Measurements from ENCODE around the gene SREK1.

The SREK1 gene

GRCh38 chr5:66151491-66151890 is 7.4 kb downstream of the SREK1 start:
- CTCF ChIA-PET, result no interaction called here
- TF ChIP-seq SUZ12 (IDR thresholded peaks at IDR 0.05) (no peak), TARDBP (IDR thresholded peaks at IDR 0.05) (no peak), SP1 (IDR thresholded peaks at IDR 0.05) (no peak), LEF1 (IDR thresholded peaks at IDR 0.05; ENCODE audit: borderline replicate concordance) (no peak), L3MBTL2 (conservative IDR thresholded peaks at IDR 0.05) (no peak), FOXM1 (IDR thresholded peaks at IDR 0.05; ENCODE audit: borderline replicate concordance) (no peak), BHLHE40 (IDR thresholded peaks at IDR 0.05; ENCODE audit: borderline replicate concordance) (no peak), ZNF384 (IDR thresholded peaks at IDR 0.05) (no peak), ARNT (IDR thresholded peaks at IDR 0.05) (no peak), ELF4 (IDR thresholded peaks at IDR 0.05) (no peak)
- no peak for DNase-seq (ENCODE audit: extremely low spot score)
- POLR2A ChIA-PET, result no interaction called here

- DNase-seq (ENCODE audit: extremely low spot score), result no peak
- CTCF ChIA-PET, result no interaction called here
- no peak for TF ChIP-seq FOXM1 (IDR thresholded peaks at IDR 0.05; ENCODE audit: borderline replicate concordance)
- TF ChIP-seq PKNOX1 (IDR thresholded peaks at IDR 0.05), result no peak
- TF ChIP-seq NFRKB (IDR thresholded peaks at IDR 0.05), result no peak
- TF ChIP-seq SUZ12 (IDR thresholded peaks at IDR 0.05), result no peak
- no peak for TF ChIP-seq ARNT (IDR thresholded peaks at IDR 0.05)
- no peak for TF ChIP-seq BHLHE40 (IDR thresholded peaks at IDR 0.05; ENCODE audit: borderline replicate concordance)
- TF ChIP-seq ZNF384 (IDR thresholded peaks at IDR 0.05), result no peak
- no peak for TF ChIP-seq SP1 (IDR thresholded peaks at IDR 0.05)
- TF ChIP-seq L3MBTL2 (conservative IDR thresholded peaks at IDR 0.05), result no peak
- no peak for TF ChIP-seq FOXK2 (IDR thresholded peaks at IDR 0.05)
- no peak for TF ChIP-seq HDGF (IDR thresholded peaks at IDR 0.05; ENCODE audit: borderline replicate concordance)
- TF ChIP-seq LEF1 (IDR thresholded peaks at IDR 0.05; ENCODE audit: borderline replicate concordance), result no peak
- POLR2A ChIA-PET, result interaction anchor here (1.4 kb wide), 1 partner anchor 8 kb away, joined by 3 read pairs; no protein-coding TSS in a partner anchor
Measured at GRCh38 chr5:66157046-66157445, 12.9 kb downstream of the SREK1 start.

GRCh38 chr5:66161356-66161755 is 17.3 kb downstream of the SREK1 start:
- no peak for DNase-seq (ENCODE audit: extremely low spot score)
- POLR2A ChIA-PET, result no interaction called here
- TF ChIP-seq L3MBTL2 (conservative IDR thresholded peaks at IDR 0.05), result no peak
- no peak for TF ChIP-seq FOXA1 (IDR thresholded peaks at IDR 0.05)
- no peak for TF ChIP-seq TARDBP (IDR thresholded peaks at IDR 0.05)
- TF ChIP-seq NFRKB (IDR thresholded peaks at IDR 0.05), result no peak
- no peak for TF ChIP-seq LEF1 (IDR thresholded peaks at IDR 0.05; ENCODE audit: borderline replicate concordance)
- TF ChIP-seq SP1 (IDR thresholded peaks at IDR 0.05), result no peak
- TF ChIP-seq FOXK2 (IDR thresholded peaks at IDR 0.05), result no peak
- TF ChIP-seq ZNF384 (IDR thresholded peaks at IDR 0.05), result no peak
- TF ChIP-seq CTBP1 (IDR thresholded peaks at IDR 0.05; ENCODE audit: borderline replicate concordance), result no peak
- TF ChIP-seq BHLHE40 (IDR thresholded peaks at IDR 0.05; ENCODE audit: borderline replicate concordance), result no peak
- TF ChIP-seq PKNOX1 (IDR thresholded peaks at IDR 0.05), result no peak
- no peak for TF ChIP-seq HDGF (IDR thresholded peaks at IDR 0.05; ENCODE audit: borderline replicate concordance)
- no peak for TF ChIP-seq ARNT (IDR thresholded peaks at IDR 0.05)
- TF ChIP-seq FOXM1 (IDR thresholded peaks at IDR 0.05; ENCODE audit: borderline replicate concordance), result no peak
- no peak for TF ChIP-seq SUZ12 (IDR thresholded peaks at IDR 0.05)
- TF ChIP-seq ELF4 (IDR thresholded peaks at IDR 0.05), result no peak
- CTCF ChIA-PET, result no interaction called here

- no peak for TF ChIP-seq LEF1 (IDR thresholded peaks at IDR 0.05; ENCODE audit: borderline replicate concordance)
- no peak for TF ChIP-seq FOXK2 (IDR thresholded peaks at IDR 0.05)
- TF ChIP-seq SP1 (IDR thresholded peaks at IDR 0.05), result no peak
- TF ChIP-seq CTBP1 (IDR thresholded peaks at IDR 0.05; ENCODE audit: borderline replicate concordance), result no peak
- no peak for TF ChIP-seq ARNT (IDR thresholded peaks at IDR 0.05)
- TF ChIP-seq L3MBTL2 (conservative IDR thresholded peaks at IDR 0.05), result no peak
- no peak for TF ChIP-seq ZNF384 (IDR thresholded peaks at IDR 0.05)
- no peak for TF ChIP-seq BHLHE40 (IDR thresholded peaks at IDR 0.05; ENCODE audit: borderline replicate concordance)
- no peak for TF ChIP-seq PKNOX1 (IDR thresholded peaks at IDR 0.05)
- TF ChIP-seq TARDBP (IDR thresholded peaks at IDR 0.05), result no peak
- DNase-seq (ENCODE audit: extremely low spot score), result no peak
- POLR2A ChIA-PET, result interaction anchor here (0.9 kb wide), 1 partner anchor 8 kb away, joined by 3 read pairs; no protein-coding TSS in a partner anchor
- CTCF ChIA-PET, result no interaction called here
Measured at GRCh38 chr5:66164044-66164790, 20.1 kb downstream of the SREK1 start.

- ChIA-PET POLR2A (interaction anchor here (1.3 kb wide), 1 partner anchor 24 kb away, joined by 3 read pairs; the partner anchor contains the start of gene SREK1), CTCF (no interaction called here)
- DNase-seq (ENCODE audit: extremely low spot score), result no peak
- TF ChIP-seq FOXK2 (IDR thresholded peaks at IDR 0.05) (no peak), SUZ12 (IDR thresholded peaks at IDR 0.05) (no peak), LEF1 (IDR thresholded peaks at IDR 0.05; ENCODE audit: borderline replicate concordance) (no peak), ZNF384 (IDR thresholded peaks at IDR 0.05) (no peak), SP1 (IDR thresholded peaks at IDR 0.05) (no peak), CTBP1 (IDR thresholded peaks at IDR 0.05; ENCODE audit: borderline replicate concordance) (no peak), NFRKB (IDR thresholded peaks at IDR 0.05) (no peak), FOXA1 (IDR thresholded peaks at IDR 0.05) (no peak), TARDBP (IDR thresholded peaks at IDR 0.05) (no peak), ELF4 (IDR thresholded peaks at IDR 0.05) (no peak), PKNOX1 (IDR thresholded peaks at IDR 0.05) (no peak), FOXM1 (IDR thresholded peaks at IDR 0.05; ENCODE audit: borderline replicate concordance) (no peak)
Measured at GRCh38 chr5:66168226-66168625, 24.1 kb downstream of the SREK1 start.

All from HEK293T (cell line).